Neural cell (in vitro differentiated cells): ENCODE measurements around the gene BMPR1A.

Experiments used
- CTCF ChIP-seq: fragments of 450-650 bp; IDR thresholded peaks from 2 replicates; pipeline ENCODE4 v1.5.1; 2014; ENCODE audit warnings: antibody characterized with exemption, mild to moderate bottlenecking, moderate library complexity; ENCODE audit not compliant: poor library complexity, severe bottlenecking
- EZH2 ChIP-seq: fragments of 200-600, 300-800 bp; shearing (Covaris generic), sonication (generic); IDR thresholded peaks from 2 replicates; pipeline ENCODE4 v1.6.1; 2014; ENCODE audit warnings: antibody characterized with exemption, low read length, borderline replicate concordance, mild to moderate bottlenecking; ENCODE audit not compliant: insufficient read depth, poor library complexity, severe bottlenecking
- MXI1 ChIP-seq: fragments of 450-650 bp; conservative IDR thresholded peaks from 2 replicates; pipeline ENCODE4 v1.6.1; 2014; ENCODE audit warnings: antibody characterized with exemption, mild to moderate bottlenecking; ENCODE audit not compliant: poor library complexity, severe bottlenecking
- REST ChIP-seq: IDR thresholded peaks from 2 replicates; pipeline ENCODE4 v1.6.1; 2012; ENCODE audit warnings: borderline replicate concordance

- TF ChIP-seq CTCF (no peak), REST (no peak), EZH2 (no peak), MXI1 (no peak)
Measured at GRCh38 chr10:86756511-86757112, at the start of gene BMPR1A.
